ENCODE measurements around the gene CHSY1.

DNA sequence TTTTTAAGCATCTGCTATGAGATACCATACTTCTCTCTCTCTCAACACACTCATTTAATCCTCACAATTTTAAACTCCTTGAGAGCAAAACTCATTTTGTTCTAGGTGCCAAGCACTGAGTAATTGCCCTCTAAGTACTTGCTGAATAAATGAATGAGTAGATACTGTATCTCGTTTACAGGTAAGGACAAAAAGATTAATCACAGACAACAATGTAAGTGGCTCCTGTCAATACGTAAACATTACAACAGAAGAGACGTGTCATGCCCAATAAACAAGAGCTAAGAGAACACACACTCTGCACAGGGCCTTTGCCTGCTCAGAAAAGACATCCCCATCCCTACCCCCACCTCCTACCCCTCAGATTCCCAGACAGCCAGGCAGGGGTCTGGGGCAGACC lies 59.8 kb downstream of the CHSY1 start:
- TF ChIP-seq ZNF274 (IDR thresholded peaks at IDR 0.05; ENCODE audit: low read depth, low read length), result no peak
- no peak for TF ChIP-seq YY1 (IDR thresholded peaks at IDR 0.05; ENCODE audit: insufficient read depth, insufficient read length)
- no peak for TF ChIP-seq SUZ12 (IDR thresholded peaks at IDR 0.05; ENCODE audit: extremely low read depth, insufficient read depth, insufficient read length)
